Lower lobe of right lung (tissue), 2 donors: ENCODE measurements around the gene PELO. TPM values are rescaled to one million over a fixed set of nuclear protein-coding genes. Genes with fewer than 3 reads are reported as not detected.

Experiments used
- ATAC-seq, 2 donors: fragments of 200-7000 bp; cut with Tn5 transposase; one replicate each; pipeline ENCODE4 v1.9.1; 2020 to 2022; ENCODE audit warnings: mild to moderate bottlenecking in 2 of 2, moderate library complexity in 2 of 2
- DNase-seq: peaks from one replicate; pipeline ENCODE4 v3.0.0-alpha.2; 2020
- H3K27ac ChIP-seq: fragments of 200-600 bp; one replicate; pipeline ENCODE4 v1.8.0; 2022
- H3K27me3 ChIP-seq: fragments of 200-600 bp; one replicate; pipeline ENCODE4 v1.8.0; 2022; ENCODE audit warnings: low read depth
- H3K36me3 ChIP-seq: fragments of 200-600 bp; one replicate; pipeline ENCODE4 v1.8.0; 2022; ENCODE audit warnings: mild to moderate bottlenecking
- H3K4me1 ChIP-seq: fragments of 200-600 bp; one replicate; pipeline ENCODE4 v1.8.0; 2022
- H3K4me3 ChIP-seq: fragments of 200-600 bp; one replicate; pipeline ENCODE4 v1.8.0; 2022; ENCODE audit warnings: mild to moderate bottlenecking
- H3K9me3 ChIP-seq: fragments of 200-600 bp; one replicate; pipeline ENCODE4 v1.8.0; 2022
- intact Hi-C: fragments of 100-400 bp; cut with DNase I; formaldehyde crosslinking; loops from one replicate; pipeline ENCODE4 v1.11.0; 2022
- total RNA-seq: library from RNA; stranded (reverse); fragmentation: NEBNext Ultra II Directional; extraction: Animal tissue kit (Norgen Biotek cat#: 25700); gene quantifications from one replicate; pipeline ENCODE4 v1.2.1, GENCODE V29; 2021
- TF ChIP-seq, protein P1 (sequence below): fragments of 200-600 bp; IDR thresholded peaks from one replicate; pipeline ENCODE4 v1.8.0; 2022; ENCODE audit warnings: antibody characterized with exemption, mild to moderate bottlenecking
- donor health status: DM: no; HTN: yes; CAD: no; lungs with severe emphysema.

PELO gene
- total RNA-seq, 1 donor from 2014 or later, result 31.5 TPM

DNA sequence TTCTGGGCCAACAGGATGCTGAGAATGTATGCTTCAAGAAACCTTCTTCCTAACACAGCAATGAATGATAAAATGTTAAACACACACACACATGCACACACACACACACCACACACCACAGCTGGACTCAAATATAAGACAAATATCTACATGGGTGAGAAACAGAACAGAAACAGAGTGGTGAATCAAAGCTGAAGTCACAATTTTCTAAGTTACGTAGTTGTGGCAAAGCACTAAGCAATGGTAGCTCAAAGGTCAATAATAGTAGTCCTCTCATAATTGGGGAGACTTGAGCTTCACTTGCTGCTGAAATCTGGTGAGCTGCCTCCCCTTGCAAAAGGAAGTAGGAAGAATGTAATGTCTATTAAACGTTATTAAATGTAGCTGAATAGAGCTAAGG lies 33.7 kb upstream of the PELO start:
- intact Hi-C loops, result no loop called here
- ATAC-seq (no peak), DNase-seq (no peak)
- no peak overlapping the region for H3K27ac ChIP-seq
- TF ChIP-seq, protein P1, sequence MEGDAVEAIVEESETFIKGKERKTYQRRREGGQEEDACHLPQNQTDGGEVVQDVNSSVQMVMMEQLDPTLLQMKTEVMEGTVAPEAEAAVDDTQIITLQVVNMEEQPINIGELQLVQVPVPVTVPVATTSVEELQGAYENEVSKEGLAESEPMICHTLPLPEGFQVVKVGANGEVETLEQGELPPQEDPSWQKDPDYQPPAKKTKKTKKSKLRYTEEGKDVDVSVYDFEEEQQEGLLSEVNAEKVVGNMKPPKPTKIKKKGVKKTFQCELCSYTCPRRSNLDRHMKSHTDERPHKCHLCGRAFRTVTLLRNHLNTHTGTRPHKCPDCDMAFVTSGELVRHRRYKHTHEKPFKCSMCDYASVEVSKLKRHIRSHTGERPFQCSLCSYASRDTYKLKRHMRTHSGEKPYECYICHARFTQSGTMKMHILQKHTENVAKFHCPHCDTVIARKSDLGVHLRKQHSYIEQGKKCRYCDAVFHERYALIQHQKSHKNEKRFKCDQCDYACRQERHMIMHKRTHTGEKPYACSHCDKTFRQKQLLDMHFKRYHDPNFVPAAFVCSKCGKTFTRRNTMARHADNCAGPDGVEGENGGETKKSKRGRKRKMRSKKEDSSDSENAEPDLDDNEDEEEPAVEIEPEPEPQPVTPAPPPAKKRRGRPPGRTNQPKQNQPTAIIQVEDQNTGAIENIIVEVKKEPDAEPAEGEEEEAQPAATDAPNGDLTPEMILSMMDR, result no peak
- no peaks in the 10 kb centered on the region for H3K9me3 ChIP-seq
- H3K36me3 ChIP-seq, result no peaks in the 10 kb centered on the region
- no peaks in the 10 kb centered on the region for H3K4me1 ChIP-seq
- no peaks in the 10 kb centered on the region for H3K27me3 ChIP-seq
- no peak overlapping the region for H3K4me3 ChIP-seq

GRCh38 chr5:52757527-52757926 lies 30.2 kb upstream of the PELO start:
- intact Hi-C loops, result no loop called here
- Histone ChIP-seq H3K4me1 (no peaks in the 10 kb centered on the region), H3K27me3 (no peaks in the 10 kb centered on the region), H3K27ac (no peak overlapping the region), H3K36me3 (no peaks in the 10 kb centered on the region), H3K9me3 (no peaks in the 10 kb centered on the region), H3K4me3 (no peak overlapping the region)
- DNase-seq (no peak), ATAC-seq (no peak)
- TF ChIP-seq, protein P1, result no peak

DNA sequence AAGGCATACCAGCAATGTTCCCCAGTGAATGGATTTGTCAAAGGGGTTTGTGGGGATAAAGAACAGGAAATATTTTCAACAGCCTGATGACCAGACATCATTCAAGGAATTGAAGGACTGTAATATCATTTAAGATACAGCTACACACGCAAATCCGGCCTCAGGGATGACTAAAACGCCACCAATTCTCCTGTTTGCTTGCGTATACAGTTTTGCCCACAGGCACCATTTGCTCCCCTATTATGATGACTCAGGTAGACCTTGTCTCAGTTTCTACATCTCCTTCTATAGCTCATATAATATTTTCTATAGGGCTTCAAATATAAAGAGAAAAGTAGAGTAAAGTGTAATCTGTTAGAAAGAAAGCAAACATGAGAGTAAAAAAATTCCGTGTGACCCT lies 29.7 kb upstream of the PELO start:
- H3K4me1 ChIP-seq, result no peaks in the 10 kb centered on the region
- ATAC-seq (no peak), DNase-seq (no peak)
- intact Hi-C loops, result no loop called here
- H3K9me3 ChIP-seq, result no peaks in the 10 kb centered on the region
- H3K27me3 ChIP-seq, result no peaks in the 10 kb centered on the region
- TF ChIP-seq, protein P1, result no peak
- no peaks in the 10 kb centered on the region for H3K36me3 ChIP-seq
- no peak overlapping the region for H3K27ac ChIP-seq
- no peak overlapping the region for H3K4me3 ChIP-seq

DNA sequence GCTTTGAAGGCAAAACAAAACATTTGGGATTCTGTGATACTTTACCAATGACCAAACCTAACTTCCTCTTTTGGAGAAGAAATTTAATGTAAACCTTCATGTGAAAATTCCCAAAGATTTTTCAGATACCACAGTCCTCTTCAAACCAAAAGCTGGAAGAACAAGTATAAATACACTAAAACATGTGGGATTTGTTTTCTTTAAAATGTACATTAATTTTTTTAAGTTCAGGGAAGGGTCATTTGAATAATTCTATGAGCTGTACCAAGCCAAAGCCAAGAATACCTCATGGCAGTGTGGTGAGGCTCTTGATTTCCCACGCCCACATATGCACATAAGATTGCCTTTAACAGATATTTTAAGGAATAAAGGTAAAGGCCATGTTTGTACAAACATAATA lies 28.4 kb upstream of the PELO start:
- TF ChIP-seq, protein P1, result no peak
- Histone ChIP-seq H3K4me1 (no peaks in the 10 kb centered on the region), H3K27ac (no peak overlapping the region), H3K27me3 (no peaks in the 10 kb centered on the region), H3K4me3 (no peak overlapping the region), H3K9me3 (no peaks in the 10 kb centered on the region), H3K36me3 (no peaks in the 10 kb centered on the region)
- intact Hi-C loops, result no loop called here
- ATAC-seq (no peak), DNase-seq (no peak)

- H3K27ac ChIP-seq, result no peak overlapping the region
- intact Hi-C loops, result no loop called here
- DNase-seq (no peak), ATAC-seq (no peak)
- no peaks in the 10 kb centered on the region for H3K27me3 ChIP-seq
- no peaks in the 10 kb centered on the region for H3K9me3 ChIP-seq
- no peak overlapping the region for H3K4me3 ChIP-seq
- TF ChIP-seq, protein P1, result no peak
- H3K36me3 ChIP-seq, result no peaks in the 10 kb centered on the region
- no peaks in the 10 kb centered on the region for H3K4me1 ChIP-seq
Observed at GRCh38 chr5:52760695-52761366, 26.9 kb upstream of the PELO start.
